Measurements from ENCODE around the gene DCP2. TPM values are rescaled to one million over a fixed set of nuclear protein-coding genes. Genes with fewer than 3 reads are reported as not detected.

Gene DCP2
- total RNA-seq, 1 donor from 2014 or later = 78.9 TPM

- Mint-ChIP-seq H3K36me3 (ENCODE audit: low read depth) (peaks cover 31% of the 10 kb centered on the region), H3K4me3 (no peak overlapping the region), H3K4me1 (ENCODE audit: low read depth) (peaks cover 10% of the 10 kb centered on the region), H3K27me3 (ENCODE audit: insufficient read depth) (no peaks in the 10 kb centered on the region), H3K27ac (no peak overlapping the region), H3K9me3 (no peaks in the 10 kb centered on the region)
- intact Hi-C loops (cut with micrococcal nuclease) = no loop called here
- no peak for DNase-seq (ENCODE audit: low spot score)
Measured at GRCh38 chr5:113000466-113000865, 23.9 kb downstream of the DCP2 start.

GRCh38 chr5:113002423-113002822 is 25.8 kb downstream of the DCP2 start:
- no peak overlapping the region for H3K27ac Mint-ChIP-seq
- H3K4me3 Mint-ChIP-seq = no peak overlapping the region
- intact Hi-C loops (cut with micrococcal nuclease) = no loop called here
- H3K27me3 Mint-ChIP-seq (ENCODE audit: insufficient read depth) = no peaks in the 10 kb centered on the region
- H3K9me3 Mint-ChIP-seq = no peaks in the 10 kb centered on the region
- H3K36me3 Mint-ChIP-seq (ENCODE audit: low read depth) = peaks cover 32% of the 10 kb centered on the region
- H3K4me1 Mint-ChIP-seq (ENCODE audit: low read depth) = peaks cover 4% of the 10 kb centered on the region
- no peak for DNase-seq (ENCODE audit: low spot score)

GRCh38 chr5:113003763-113004162 is 27.2 kb downstream of the DCP2 start:
- no peak for DNase-seq (ENCODE audit: low spot score)
- peaks cover 36% of the 10 kb centered on the region for H3K36me3 Mint-ChIP-seq (ENCODE audit: low read depth)
- H3K4me3 Mint-ChIP-seq = no peak overlapping the region
- H3K27me3 Mint-ChIP-seq (ENCODE audit: insufficient read depth) = no peaks in the 10 kb centered on the region
- peaks cover 4% of the 10 kb centered on the region for H3K4me1 Mint-ChIP-seq (ENCODE audit: low read depth)
- no peak overlapping the region for H3K27ac Mint-ChIP-seq
- intact Hi-C loops (cut with micrococcal nuclease) = no loop called here
- H3K9me3 Mint-ChIP-seq = no peaks in the 10 kb centered on the region

DNA sequence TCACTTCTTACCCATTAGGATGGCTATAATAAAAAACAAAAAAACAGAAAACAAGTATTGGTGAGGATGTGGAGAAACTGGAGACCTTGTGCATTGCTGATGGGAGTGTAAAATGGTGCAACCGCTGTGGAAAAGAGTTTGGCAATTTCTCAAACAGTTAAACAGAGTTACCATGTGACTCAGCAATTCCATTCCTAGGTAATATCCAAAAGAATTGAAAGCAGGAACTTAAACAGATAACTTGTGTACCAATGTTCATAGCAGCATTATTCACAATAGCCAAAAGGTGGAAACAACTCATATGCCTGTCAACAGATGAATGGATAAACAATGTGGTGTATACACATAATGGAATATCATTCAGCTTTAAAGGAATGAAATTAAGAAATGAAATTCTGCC is 28.9 kb downstream of the DCP2 start:
- Mint-ChIP-seq H3K4me3 (no peak overlapping the region), H3K27ac (no peak overlapping the region), H3K4me1 (ENCODE audit: low read depth) (peaks cover 5% of the 10 kb centered on the region), H3K27me3 (ENCODE audit: insufficient read depth) (no peaks in the 10 kb centered on the region), H3K36me3 (ENCODE audit: low read depth) (peaks cover 39% of the 10 kb centered on the region), H3K9me3 (no peaks in the 10 kb centered on the region)
- DNase-seq (ENCODE audit: low spot score) = no peak
- intact Hi-C loops (cut with micrococcal nuclease) = no loop called here

- DNase-seq (ENCODE audit: low spot score) = no peak
- no peak overlapping the region for H3K4me3 Mint-ChIP-seq
- no peak overlapping the region for H3K27ac Mint-ChIP-seq
- no peaks in the 10 kb centered on the region for H3K27me3 Mint-ChIP-seq (ENCODE audit: insufficient read depth)
- H3K9me3 Mint-ChIP-seq = no peaks in the 10 kb centered on the region
- H3K4me1 Mint-ChIP-seq (ENCODE audit: low read depth) = peaks cover 72% of the 10 kb centered on the region
- intact Hi-C loops (cut with micrococcal nuclease) = no loop called here
- H3K36me3 Mint-ChIP-seq (ENCODE audit: low read depth) = peaks cover 39% of the 10 kb centered on the region
Measured at GRCh38 chr5:113017881-113018635, 41.5 kb downstream of the DCP2 start.

GRCh38 chr5:113020461-113021273 is 44.1 kb downstream of the DCP2 start:
- intact Hi-C loops (cut with micrococcal nuclease) = loop anchor here (1.0 to 2.0 kb wide), 2 partner anchors 42 to 56 kb away; no protein-coding TSS in a partner anchor
- Mint-ChIP-seq H3K36me3 (ENCODE audit: low read depth) (peaks cover 21% of the 10 kb centered on the region), H3K27me3 (ENCODE audit: insufficient read depth) (no peaks in the 10 kb centered on the region), H3K4me1 (ENCODE audit: low read depth) (peaks cover 72% of the 10 kb centered on the region), H3K9me3 (no peaks in the 10 kb centered on the region), H3K27ac (peak overlapping the region; percentile 37), H3K4me3 (peak overlapping the region; percentile 17)
- no peak for DNase-seq (ENCODE audit: low spot score)

- intact Hi-C loops (cut with micrococcal nuclease) = loop anchor here (1.0 to 2.0 kb wide), 3 partner anchors 28 to 100 kb away; partner anchors contain the start of genes DCP2 and REEP5
- Mint-ChIP-seq H3K4me3 (peak overlapping the region; percentile 43), H3K27me3 (ENCODE audit: insufficient read depth) (no peaks in the 10 kb centered on the region), H3K36me3 (ENCODE audit: low read depth) (peaks cover 24% of the 10 kb centered on the region), H3K27ac (peak overlapping the region; percentile 61), H3K9me3 (no peaks in the 10 kb centered on the region), H3K4me1 (ENCODE audit: low read depth) (peaks cover 62% of the 10 kb centered on the region)
- DNase-seq (ENCODE audit: low spot score) = peak; percentile 27
Measured at GRCh38 chr5:113022661-113023060, 46.1 kb downstream of the DCP2 start.

DNA sequence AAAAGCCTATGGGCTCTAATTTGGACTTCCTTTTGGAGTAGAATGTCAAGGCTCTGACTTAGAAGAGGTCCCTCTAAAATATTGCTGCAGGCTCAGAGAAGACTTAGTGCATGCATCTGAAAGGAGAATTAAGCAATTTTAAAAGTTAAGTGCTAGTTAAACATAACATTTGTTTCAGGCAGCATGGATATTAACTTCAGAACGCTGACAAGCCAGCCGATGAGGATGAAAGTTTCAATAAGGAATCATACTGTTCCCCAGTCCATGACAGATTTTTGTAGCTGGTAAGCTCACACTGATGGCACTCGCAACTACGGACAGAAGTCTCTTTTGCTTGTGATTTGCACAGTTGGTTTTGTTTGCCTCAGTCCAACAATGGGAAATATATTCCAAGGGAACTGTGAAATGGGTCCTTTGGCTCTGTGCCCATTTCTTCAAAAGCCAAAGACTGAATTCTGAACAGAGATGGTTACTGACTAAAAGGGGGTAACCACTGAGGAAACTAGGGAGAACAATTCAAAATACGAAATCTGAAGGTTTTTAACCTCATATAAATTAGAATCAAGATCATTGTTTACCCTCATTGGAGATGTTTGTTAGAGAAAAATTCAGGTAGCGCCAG is 47.6 kb downstream of the DCP2 start:
- Mint-ChIP-seq H3K4me3 (no peak overlapping the region), H3K27ac (no peak overlapping the region), H3K9me3 (no peaks in the 10 kb centered on the region), H3K36me3 (ENCODE audit: low read depth) (peaks cover 18% of the 10 kb centered on the region), H3K27me3 (ENCODE audit: insufficient read depth) (no peaks in the 10 kb centered on the region), H3K4me1 (ENCODE audit: low read depth) (peaks cover 47% of the 10 kb centered on the region)
- intact Hi-C loops (cut with micrococcal nuclease) = no loop called here
- no peak for DNase-seq (ENCODE audit: low spot score)

- DNase-seq (ENCODE audit: low spot score) = no peak
- H3K27me3 Mint-ChIP-seq (ENCODE audit: insufficient read depth) = no peaks in the 10 kb centered on the region
- peaks cover 34% of the 10 kb centered on the region for H3K4me1 Mint-ChIP-seq (ENCODE audit: low read depth)
- no peaks in the 10 kb centered on the region for H3K9me3 Mint-ChIP-seq
- H3K36me3 Mint-ChIP-seq (ENCODE audit: low read depth) = peaks cover 18% of the 10 kb centered on the region
- no peak overlapping the region for H3K4me3 Mint-ChIP-seq
- H3K27ac Mint-ChIP-seq = no peak overlapping the region
- intact Hi-C loops (cut with micrococcal nuclease) = no loop called here
Measured at GRCh38 chr5:113025596-113025995, 49.0 kb downstream of the DCP2 start.

DNA sequence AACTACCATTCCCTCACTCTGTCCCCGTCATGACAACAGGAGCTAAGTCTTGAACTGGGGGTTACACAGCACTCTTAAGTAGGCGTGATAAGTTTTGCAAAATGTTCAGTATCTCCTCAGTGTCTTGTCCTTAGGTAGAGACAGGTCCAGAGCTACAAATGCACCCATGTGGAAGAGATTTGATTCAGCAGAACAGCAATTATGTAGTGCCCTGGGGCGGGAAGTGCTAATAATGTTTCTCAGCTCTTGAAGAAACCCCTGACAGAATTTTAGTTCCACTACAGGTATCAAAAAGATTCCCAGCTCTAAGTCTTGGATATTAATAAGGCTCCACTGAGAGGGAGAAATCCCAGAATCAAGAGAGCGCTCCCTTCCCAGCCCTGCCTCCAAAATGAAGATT is 49.6 kb downstream of the DCP2 start:
- H3K4me1 Mint-ChIP-seq (ENCODE audit: low read depth) = peaks cover 28% of the 10 kb centered on the region
- no peak overlapping the region for H3K4me3 Mint-ChIP-seq
- H3K9me3 Mint-ChIP-seq = no peaks in the 10 kb centered on the region
- DNase-seq (ENCODE audit: low spot score) = no peak
- no peaks in the 10 kb centered on the region for H3K27me3 Mint-ChIP-seq (ENCODE audit: insufficient read depth)
- intact Hi-C loops (cut with micrococcal nuclease) = no loop called here
- no peak overlapping the region for H3K27ac Mint-ChIP-seq
- peaks cover 15% of the 10 kb centered on the region for H3K36me3 Mint-ChIP-seq (ENCODE audit: low read depth)

DNA sequence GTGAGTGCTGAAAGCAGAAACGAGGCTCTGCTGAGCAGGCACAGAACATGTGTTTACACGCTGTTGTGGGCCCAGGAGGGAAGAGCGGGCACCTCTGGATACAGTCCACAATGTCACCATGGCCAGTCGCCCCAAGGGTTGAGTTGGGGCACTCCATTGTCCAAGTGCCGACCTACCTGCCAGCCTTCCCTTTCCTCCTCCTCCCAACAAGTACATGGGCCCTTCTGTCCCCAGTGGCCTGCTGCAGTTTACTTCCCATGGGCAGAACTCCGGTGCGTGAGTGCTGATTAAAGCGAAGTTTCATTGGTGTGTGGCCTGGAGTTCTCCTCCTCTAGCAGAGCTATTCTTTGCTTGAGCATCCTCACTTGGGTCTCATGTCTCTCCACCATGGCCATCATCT is 50.4 kb downstream of the DCP2 start:
- H3K27me3 Mint-ChIP-seq (ENCODE audit: insufficient read depth) = peaks cover 1% of the 10 kb centered on the region
- H3K4me1 Mint-ChIP-seq (ENCODE audit: low read depth) = peaks cover 20% of the 10 kb centered on the region
- peaks cover 15% of the 10 kb centered on the region for H3K36me3 Mint-ChIP-seq (ENCODE audit: low read depth)
- intact Hi-C loops (cut with micrococcal nuclease) = no loop called here
- H3K4me3 Mint-ChIP-seq = no peak overlapping the region
- H3K9me3 Mint-ChIP-seq = no peaks in the 10 kb centered on the region
- no peak for DNase-seq (ENCODE audit: low spot score)
- no peak overlapping the region for H3K27ac Mint-ChIP-seq

- intact Hi-C loops (cut with micrococcal nuclease) = no loop called here
- H3K4me3 Mint-ChIP-seq = no peak overlapping the region
- no peak overlapping the region for H3K27ac Mint-ChIP-seq
Measured at GRCh38 chr5:113027431-113027830, 50.8 kb downstream of the DCP2 start.

DNA sequence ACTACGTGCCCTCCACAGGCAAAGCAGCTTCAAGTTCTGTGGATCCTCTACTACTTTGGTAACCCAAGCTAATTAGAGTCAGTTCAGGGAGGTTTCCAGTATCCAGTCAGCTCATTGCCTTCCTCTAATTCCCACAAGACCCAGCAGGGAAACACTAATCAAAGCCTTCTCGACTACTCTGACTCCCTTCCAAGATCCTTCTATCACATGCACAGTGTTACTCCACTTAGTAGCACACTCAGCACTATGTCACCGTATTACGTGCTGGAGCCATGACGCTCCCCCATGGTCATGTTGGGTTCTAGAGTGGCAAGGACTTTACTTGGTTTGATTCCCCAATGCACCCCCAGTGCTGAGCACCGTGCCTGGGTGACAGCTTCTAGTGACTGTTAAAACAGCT is 53.0 kb downstream of the DCP2 start:
- peaks cover 1% of the 10 kb centered on the region for H3K27me3 Mint-ChIP-seq (ENCODE audit: insufficient read depth)
- H3K9me3 Mint-ChIP-seq = no peaks in the 10 kb centered on the region
- H3K4me1 Mint-ChIP-seq (ENCODE audit: low read depth) = no peaks in the 10 kb centered on the region
- intact Hi-C loops (cut with micrococcal nuclease) = no loop called here
- H3K4me3 Mint-ChIP-seq = no peak overlapping the region
- DNase-seq (ENCODE audit: low spot score) = no peak
- H3K36me3 Mint-ChIP-seq (ENCODE audit: low read depth) = peaks cover 15% of the 10 kb centered on the region
- H3K27ac Mint-ChIP-seq = no peak overlapping the region

More at GRCh38 chr5:113027431-113027830, 50.8 kb downstream of the DCP2 start:
- Mint-ChIP-seq H3K9me3 (no peaks in the 10 kb centered on the region), H3K36me3 (ENCODE audit: low read depth) (peaks cover 15% of the 10 kb centered on the region), H3K4me1 (ENCODE audit: low read depth) (peaks cover 15% of the 10 kb centered on the region), H3K27me3 (ENCODE audit: insufficient read depth) (peaks cover 1% of the 10 kb centered on the region)
- no peak for DNase-seq (ENCODE audit: low spot score)
